OCI-LY7 (cell line): ENCODE results near the gene FANCL.

Experiments used
- EZH2phosphoT487 ChIP-seq: fragments of 200-600 bp; sonication (generic); IDR thresholded peaks from 2 replicates; pipeline ENCODE4 v1.6.1; 2018; ENCODE audit warnings: low read depth, borderline replicate concordance, mild to moderate bottlenecking, mixed run types, antibody characterized with exemption, low read length, moderate library complexity, mixed read lengths
- TF ChIP-seq, protein P1 (sequence below): fragments of 200-600 bp; sonication (generic); conservative IDR thresholded peaks from 2 replicates; pipeline ENCODE4 v1.5.1; 2014; ENCODE audit warnings: mild to moderate bottlenecking, antibody characterized with exemption, low read length, moderate library complexity, mixed read lengths

DNA sequence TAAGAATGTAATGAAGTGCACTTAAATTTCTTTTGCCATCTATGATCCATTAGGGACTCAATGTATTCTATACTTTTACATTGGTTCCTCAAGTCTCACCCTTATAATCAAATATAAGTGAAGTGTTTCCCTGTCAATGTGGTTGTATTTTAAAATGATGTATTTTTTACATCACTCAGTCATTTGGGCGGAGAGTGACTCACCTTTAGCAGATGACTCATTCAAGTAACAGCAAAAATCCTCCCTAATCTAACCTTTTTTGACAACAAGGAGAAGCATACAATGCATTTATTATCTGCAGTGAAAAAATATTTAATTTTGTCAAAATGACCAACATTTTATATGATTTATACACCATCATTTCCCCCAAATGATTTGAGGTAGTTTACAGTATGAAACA, 94.4 kb downstream of the FANCL start:
- TF ChIP-seq, protein P1, sequence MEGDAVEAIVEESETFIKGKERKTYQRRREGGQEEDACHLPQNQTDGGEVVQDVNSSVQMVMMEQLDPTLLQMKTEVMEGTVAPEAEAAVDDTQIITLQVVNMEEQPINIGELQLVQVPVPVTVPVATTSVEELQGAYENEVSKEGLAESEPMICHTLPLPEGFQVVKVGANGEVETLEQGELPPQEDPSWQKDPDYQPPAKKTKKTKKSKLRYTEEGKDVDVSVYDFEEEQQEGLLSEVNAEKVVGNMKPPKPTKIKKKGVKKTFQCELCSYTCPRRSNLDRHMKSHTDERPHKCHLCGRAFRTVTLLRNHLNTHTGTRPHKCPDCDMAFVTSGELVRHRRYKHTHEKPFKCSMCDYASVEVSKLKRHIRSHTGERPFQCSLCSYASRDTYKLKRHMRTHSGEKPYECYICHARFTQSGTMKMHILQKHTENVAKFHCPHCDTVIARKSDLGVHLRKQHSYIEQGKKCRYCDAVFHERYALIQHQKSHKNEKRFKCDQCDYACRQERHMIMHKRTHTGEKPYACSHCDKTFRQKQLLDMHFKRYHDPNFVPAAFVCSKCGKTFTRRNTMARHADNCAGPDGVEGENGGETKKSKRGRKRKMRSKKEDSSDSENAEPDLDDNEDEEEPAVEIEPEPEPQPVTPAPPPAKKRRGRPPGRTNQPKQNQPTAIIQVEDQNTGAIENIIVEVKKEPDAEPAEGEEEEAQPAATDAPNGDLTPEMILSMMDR, result no peak
- no peak for TF ChIP-seq EZH2phosphoT487
